Activated CD4-positive, alpha-beta T cell treated with anti-CD3 and anti-CD28 coated beads for 1 hour (primary cell): Measurements from ENCODE around the gene RSU1.

Source experiments
- DNase-seq: peaks from one replicate; pipeline ENCODE4 v3.0.0-alpha.2; 2020

Gene RSU1

DNA sequence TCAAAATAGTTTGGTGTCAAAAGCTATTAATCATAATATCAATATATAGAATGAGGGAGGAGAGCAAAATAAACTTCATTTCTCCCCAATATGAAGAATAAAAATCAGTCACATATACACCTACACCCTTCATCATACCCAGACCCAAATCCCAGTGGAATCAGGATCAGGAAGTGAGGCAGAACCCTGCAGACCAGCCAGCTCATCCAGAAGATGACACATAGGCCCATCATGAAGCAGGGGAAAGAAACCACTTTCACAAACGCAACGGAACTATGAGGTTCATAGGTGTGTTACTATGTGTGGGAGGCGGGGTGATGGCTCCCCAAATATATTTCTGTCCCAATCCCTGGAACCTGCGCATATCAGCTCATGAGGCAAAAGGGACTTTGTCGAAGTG, 89.0 kb downstream of the RSU1 start:
- no peak for DNase-seq

DNA sequence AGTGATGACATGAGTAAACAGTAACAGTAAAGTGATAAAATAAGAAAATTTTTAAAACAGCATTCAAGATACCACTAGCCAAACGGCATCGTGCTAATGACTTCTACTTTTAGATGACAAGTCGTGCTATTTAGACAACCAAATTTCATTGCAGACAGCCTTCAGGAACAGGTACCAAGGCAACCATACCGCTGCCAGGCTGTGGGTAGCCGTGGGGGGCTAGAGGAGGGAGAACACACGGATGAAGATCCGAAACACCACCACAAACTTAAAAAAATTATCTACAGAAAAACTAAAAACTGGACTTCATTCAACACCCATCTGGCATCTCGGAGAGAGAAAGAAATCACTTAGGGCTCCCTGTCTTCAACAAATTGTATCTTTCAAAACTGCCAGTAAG, 89.6 kb downstream of the RSU1 start:
- DNase-seq: no peak

DNA sequence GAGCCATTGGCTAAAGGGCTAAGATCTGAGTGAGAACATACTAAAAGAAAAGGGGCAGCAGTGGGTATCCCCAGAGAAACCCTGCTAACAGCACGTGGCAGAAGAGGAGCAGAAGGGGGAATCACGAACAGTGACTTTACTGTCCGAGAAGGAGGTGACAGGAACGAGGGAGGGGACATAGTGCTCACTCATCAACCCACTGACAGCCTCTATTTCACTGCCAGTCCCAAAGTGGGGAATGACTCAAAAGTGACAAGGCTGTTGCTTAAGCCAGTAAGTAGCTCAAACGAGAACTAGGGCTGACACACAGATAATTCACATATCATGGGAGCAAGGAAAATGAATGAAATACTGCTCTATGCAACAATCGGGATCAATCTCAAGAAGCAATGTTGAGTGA, 92.7 kb downstream of the RSU1 start:
- no peak for DNase-seq

DNA sequence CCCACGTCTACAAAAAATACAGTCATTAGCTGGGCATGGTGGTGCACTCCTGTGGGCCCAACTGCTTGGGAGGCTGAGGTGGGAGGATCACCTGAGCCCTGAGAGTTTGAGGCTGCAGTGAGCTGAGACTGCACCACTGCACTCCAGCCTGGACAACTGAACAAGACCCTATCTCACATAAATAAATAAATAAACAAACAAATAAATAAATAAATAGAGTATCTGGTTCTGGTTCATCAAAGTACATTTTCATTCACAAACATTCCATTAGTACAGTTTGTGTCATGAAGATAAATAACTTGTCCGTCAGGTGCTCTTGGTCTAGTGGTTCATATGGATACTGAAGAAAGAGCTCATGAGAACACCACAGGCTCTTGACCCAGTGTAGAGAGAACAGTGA, 96.4 kb downstream of the RSU1 start:
- no peak for DNase-seq

DNA sequence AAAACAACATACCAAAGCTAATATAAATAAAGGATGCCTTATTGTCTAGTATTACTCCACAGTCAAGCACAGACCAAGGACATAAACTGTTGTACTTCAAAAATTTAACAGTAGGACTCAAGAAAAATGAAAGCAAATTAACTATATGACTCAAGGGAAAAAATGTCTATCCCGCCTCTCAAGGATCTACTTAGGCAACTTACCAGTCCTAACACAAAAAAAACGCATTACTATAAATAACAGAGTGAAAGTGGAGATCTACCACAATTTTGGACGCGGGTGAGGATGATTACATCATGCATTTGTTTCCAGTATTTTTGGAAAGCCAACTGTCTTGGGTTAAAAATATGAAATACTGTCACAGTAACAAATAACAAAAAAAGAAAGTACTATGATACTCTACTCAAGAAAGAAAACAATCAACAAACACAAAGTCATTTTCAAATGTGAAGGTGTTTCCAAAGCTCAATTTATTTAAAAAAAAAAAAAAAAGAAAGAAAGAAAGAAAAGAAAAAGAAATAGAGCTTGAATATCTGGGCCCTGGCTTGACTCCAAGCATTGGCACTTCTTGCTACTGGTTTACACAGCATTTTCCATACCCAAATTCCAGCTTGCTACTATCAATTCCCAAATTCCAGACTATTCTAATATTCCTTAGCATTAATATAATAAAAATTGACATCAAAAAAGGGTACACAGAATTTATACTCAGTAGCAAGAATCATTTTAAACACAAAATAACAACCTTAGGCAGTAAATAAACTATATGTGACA, 99.4 kb downstream of the RSU1 start:
- DNase-seq: no peak

DNA sequence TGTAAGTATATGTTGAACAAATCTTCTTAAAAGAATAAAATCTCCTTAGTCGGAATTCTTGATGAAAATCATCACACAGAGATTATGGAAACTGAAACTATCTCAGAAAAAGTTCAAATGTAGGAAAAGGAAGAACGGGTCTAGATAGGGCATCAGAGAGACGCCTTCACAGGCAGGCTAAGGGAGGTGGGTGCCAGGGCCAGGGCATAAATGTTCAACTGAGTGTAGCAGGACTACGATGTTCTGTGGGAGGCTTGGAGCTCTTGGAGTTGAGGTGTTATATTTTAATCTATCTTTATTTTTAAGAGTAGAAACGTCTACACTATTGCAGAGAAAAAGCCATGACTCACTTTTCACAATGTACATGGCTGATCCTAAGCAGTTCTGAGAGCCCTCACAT, 101.2 kb downstream of the RSU1 start:
- no peak for DNase-seq

DNA sequence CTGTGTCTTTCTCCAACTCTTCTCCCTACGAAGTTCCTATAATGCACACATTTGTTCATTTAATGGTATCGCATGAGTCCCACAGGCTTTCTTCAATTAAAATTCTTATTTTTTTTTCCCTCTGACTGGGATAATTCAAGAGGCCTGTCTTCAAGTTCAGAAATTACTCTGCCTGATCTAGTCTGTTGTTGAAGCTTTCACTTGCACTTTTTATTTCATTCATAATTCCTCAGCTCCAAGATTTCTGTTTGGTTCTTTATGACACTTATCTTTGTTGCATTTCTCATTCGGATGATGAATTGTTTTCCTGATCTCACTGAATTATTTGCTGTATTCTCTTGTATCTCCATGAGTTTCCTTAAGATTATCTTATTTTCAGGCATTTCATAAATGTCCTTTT, 103.9 kb downstream of the RSU1 start:
- no peak for DNase-seq

DNA sequence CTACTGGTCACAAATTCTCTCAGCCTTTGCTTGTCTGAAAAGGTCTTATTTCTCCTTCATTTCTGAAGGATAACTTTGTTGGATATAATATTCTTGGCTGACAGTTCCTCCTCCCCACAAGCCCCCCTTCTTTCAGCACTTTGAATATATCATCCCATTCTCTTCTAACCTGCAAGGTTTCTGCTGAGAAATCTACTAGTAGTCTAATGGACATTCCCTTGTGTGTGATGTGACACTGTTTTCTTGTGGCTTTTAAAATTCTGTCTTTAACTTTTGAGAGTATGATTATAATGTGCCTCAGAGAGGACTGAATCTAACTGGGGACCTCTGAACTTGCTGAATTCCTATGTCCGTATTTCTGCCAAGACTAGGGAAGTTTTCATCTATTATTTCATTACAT, 104.3 kb downstream of the RSU1 start:
- DNase-seq: no peak

DNA sequence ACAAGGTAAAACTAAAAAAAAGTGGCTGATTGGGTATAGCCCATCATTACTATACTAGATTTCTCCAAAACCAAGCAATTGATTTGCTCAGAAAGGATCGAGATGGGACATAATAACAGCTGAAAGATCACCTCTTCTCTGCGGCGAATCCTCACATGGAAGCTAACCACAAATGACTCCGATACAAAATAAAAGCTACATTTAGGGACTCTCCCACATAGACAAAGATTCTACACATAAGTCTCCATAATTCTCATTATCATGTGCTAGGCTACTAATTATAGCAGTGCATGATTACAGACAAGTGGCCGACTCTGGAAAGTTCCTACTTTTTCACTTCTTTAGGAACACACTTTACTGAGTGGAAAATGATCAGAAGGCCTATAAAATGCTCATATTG, 116.9 kb downstream of the RSU1 start:
- no peak for DNase-seq

DNA sequence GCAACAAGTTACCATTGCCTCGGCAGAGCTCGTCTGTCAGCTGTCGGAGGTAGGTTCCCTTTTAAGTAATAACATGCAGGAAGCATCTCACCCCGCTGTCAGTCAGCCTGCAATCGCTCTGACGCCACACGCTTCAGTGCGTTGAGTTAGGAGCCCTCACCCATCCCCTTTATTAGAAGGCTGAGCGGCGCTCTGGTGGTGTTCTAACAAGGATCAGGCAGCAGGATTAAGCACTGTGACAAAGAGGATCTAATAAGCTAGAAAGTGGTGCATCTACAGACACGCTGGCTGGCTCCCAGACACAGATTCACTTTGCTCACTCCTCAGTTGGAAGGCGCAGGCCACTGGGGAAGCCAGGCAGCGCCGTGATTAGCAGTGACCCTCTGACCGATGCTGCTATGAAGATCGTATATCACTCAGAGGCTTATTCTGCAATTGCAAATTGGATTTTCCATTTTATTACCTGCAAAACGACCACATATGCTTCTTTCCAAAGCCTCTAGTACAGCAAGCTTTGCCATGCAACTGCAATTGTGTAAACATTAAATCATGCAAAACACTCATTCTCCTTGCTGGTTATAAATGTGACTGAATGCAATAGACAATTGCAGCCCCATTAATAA, 117.7 kb downstream of the RSU1 start:
- DNase-seq: no peak

DNA sequence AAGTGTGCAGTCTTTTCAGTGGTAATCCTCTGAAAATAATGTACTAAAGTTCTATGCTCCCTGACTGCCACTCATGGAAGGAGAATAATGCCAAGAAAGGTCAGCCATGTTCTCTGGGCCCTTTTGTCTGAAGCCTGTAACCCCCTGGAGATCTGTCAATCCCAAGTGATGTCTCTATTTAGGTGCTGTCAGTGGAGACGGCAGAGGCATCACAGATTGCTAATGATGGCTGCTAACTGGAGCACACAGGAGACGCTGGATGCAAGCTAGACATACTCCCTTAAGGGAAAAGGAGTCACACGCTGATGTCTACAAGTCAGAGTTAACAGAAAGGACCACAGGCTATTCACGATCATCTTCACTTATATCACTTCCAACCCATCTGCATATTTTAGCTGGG, 118.8 kb downstream of the RSU1 start:
- no peak for DNase-seq

DNA sequence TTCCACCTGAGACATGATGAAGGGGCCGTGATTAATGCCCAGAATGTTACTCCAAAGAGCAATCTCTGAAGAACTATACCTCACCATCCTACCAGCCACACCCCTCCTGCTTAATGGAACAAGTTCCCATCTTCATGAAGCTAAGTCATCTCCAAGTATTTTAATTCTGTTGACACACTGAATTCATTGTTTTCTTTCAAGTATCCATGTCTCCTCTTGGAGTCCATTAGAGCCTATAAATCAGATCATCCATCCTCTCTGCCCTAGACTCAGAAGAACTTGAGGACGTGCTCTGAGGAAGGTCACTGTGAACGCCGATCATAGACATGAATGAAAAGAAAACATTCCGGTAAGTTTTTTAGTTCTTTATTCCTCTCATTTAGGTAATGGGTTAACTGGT, 126.8 kb downstream of the RSU1 start:
- no peak for DNase-seq

DNA sequence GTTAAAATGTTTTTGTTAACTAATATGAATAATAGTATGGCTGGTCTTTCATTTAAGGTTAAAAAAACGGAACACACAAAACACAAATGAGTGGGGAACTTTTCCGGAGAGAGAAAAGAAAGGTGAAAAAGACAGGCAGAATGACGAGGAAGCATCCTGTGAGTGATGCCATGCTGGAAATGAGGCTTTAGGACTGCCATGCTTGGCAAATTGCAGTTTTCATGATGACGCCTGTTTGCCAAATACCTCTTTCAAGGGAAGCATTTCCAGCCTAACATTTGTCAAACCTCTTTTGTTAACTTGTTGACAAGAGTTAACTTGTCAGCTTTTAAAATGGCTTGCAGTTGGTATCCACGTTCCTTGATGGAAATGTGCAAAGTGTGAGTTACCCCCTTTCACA, 127.5 kb downstream of the RSU1 start:
- DNase-seq: no peak

DNA sequence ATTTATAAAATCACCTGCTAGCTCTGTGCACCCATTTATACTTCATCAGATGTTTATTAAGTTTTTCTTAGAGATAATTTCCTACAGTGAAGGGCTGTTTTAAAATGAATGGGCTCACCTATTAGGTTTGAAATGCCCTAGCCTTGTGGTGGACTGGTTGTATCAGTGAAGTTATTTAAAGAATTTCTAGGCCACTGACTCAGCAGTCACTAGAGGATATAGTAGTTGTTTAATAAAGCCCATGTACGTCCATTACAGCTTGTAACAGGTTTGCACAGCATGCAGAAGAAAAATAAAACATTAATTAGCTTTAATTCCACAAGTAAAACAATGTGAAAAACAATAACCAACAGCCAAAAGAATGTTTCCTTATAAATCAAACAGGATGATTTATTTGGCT, 128.0 kb downstream of the RSU1 start:
- no peak for DNase-seq

DNA sequence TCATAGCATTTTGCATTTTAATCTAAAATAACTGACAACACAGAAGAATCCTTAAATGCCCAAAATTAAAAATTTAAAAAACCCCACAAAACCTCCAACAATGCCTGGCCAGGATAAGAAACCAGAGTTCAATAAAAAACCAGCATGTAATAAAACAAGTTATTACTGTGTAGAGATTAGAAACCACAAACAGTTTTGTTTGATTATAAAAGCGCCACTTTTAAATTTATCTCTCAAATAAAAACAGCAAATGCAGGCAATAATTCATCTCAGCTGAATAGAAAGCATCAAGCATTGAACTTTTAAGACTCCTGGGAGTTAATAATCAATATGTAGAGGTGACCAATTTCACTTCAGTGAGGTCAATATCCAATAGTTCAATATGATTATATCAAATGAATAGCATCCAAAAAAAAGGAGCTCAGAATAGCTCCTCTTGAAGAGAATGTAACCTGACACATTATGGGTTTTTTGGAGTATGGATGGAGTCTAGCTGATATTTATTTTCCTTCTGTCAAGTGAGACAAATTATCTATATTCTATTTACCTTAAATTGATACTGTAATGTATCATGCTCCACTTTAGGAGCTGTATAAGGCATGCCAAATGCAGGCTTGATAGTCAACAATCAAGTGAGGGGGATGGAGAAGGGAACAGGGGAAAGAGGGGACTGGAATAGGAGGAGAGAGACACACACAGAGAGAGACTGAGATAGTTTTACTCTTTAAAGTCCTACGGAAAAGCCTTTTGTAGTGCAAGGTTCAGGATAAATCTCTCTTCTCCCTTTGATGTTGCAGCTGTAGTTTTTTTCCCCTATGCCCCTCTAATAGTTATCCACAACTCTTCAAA, 130.9 kb downstream of the RSU1 start:
- no peak for DNase-seq

DNA sequence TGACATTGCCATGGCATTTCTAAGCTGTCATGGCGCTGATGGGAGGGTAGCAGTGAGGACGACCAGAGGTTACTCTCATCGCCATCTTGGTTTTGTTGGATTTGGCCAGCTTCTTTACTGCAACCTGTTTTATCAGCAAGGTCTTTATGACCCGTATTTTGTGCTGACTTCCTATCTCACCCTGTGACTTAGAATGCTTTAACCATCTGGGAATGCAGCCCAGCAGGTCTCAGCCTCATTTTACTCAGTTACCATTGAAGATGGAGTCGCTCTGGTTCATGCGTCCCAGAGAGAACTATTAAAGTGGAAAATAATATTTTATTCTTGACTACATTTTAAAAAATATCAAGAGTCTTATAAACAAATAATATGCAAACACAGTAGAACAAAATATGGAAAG, 131.7 kb downstream of the RSU1 start:
- no peak for DNase-seq

DNA sequence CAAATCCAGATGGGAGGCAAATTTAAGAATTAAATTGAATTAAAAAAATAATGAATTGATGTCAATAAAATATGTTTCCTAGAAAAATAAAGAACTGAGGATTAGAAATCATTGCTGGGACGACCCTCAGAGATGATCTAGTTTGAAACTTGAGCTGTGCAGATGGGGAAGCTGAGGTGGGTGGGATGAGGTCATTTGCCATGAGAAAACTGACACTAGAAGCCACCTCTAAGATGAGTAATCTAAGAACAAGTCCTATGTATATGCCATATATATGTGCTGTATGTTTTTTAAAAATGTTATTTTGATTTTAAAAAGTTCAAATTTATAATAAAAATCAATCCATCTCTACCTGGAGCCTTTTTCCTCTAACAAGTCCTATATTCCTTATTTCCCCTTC, 135.7 kb downstream of the RSU1 start:
- no peak for DNase-seq

DNA sequence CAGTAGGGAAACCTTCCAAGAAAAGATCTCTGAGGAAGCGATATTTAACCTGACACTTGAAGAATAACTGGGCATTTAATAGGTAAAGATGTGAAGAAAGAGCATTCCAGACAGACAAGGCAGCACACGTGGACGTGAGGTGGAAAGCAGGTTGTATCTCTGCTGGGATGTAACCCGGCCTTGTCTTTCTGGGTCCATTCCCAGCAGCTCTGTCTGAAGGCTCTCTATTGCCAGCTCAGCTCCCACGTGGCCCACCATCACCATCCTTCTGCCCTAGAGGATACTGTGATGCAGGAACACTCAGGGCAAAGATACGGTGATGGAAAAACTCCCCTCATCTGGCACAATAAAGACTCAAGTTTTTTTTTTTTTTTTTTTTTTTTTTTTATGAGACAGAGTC, 137.7 kb downstream of the RSU1 start:
- no peak for DNase-seq

DNA sequence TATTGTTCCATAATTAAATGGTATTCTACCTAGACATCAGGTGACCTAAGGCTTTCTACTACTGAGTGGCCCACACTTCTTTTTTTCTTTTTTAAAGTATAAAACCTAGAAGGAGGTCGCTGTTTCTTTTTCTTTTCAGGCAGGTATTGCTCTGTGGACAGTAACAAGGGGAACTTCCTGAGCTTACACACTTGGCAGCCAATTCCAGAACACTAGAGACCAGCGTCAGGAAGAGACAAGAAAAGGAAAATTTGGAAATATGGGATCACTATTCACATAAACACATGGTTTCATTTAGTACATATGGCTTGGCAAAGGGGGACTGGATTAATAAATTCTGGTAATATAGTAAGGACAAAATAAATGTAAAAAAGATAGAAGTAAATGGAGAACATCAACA, 141.9 kb downstream of the RSU1 start:
- DNase-seq: no peak

DNA sequence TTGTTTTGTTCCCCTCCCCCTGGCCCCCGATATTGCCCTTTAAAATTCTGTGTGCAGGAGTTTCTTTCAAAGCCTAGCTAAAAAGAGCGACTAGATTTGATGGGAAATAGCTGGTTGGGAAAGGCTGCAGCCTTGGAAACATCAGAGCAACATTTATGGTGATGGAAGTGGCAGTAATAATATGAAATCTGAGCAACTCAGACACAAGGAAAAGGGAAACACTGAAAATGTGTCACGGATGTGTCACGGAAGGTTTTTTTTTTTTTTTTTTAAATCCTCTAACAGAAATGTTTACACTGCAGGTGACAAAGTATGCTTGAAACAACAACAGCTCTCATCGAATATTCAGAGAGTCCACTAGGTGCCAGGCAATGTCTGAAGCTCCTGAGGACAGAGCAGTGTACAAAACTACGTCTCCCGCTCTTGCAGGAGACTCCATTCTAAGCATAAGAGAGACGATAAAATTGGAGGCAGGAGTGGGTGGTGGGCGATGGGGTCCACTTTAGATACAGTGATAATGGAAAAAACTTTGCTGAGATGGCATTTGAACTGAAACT, 143.0 kb downstream of the RSU1 start:
- DNase-seq: no peak

DNA sequence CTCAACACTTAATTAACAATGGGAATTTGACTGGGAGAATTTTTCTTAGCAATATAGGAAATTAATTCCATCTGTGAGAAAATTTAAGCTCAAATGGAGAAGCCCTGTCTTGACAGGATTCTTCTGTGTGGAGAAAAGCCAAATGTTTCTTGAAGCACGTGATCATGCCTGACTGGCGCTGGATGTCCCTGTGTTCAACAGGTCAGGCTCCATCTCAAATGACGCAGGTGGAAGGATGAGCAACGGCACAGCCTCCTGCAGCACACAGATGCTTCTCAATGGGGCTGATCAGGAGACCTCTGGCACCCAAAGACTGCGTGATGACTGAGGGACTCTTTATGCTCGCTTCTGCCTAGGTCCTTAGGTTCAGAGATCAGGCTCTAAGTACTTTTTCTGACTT, 143.8 kb downstream of the RSU1 start:
- no peak for DNase-seq

DNA sequence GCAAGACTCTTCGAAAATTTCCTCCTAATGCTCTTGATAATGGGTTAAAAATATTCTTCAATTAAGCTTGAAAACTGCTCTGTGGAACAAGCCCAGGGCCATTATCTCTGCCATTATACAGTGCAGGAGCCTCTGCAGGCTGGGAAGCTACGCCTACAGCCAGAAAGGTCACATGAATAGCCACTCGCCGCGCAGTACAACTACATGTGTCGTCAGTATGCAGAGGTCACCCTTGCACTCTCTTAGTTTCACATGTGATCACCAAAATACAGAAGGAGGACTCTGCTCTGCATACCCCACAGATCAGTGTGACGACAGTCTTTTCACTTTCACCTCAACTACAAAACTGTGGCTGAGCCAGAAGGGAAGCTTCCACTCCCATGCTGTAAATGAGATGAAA, 153.8 kb downstream of the RSU1 start:
- DNase-seq: no peak

DNA sequence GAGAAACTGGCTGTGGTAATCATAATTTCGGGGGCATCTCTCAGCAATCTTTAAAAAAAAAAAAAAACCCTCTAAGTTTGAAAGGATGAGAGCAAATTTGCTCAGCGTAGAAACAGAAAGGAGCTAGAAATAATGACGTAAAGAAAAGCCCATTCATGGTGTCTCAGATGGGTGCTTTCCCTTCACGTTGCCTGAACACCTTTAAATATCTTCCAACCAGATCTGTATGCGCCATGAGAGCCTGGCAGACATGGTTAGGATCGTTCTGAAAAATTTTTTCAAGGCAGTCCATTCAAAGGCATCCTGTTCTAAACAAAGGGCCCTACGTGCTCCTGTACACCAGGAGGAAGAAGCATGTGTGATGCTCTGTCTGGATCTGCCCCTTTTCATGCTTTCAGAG, 154.3 kb downstream of the RSU1 start:
- DNase-seq: no peak

DNA sequence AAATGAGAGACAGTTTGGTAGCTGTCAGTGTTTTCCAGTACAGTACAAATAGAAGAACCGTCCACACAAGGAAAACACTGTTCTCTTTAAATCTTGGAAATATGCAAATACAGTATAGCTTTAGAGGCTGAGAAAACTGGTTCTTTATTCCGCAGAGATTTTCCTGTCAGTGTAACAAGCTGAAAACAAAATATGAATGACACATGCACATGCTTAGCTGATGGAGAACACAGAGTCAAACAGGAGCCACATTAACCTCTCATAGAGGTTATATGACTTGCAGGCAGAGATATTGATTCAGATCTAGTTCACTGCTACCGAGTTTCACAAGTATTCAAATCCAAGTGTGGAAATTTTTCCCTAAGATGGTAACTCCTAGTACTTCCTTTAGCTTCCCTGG, 160.3 kb downstream of the RSU1 start:
- no peak for DNase-seq
